ENCODE results near the gene SHE.

GRCh38 chr1:154465621-154466195, 36.5 kb downstream of the SHE start:
- no peak for TF ChIP-seq CTCF (IDR thresholded peaks at IDR 0.05; ENCODE audit: low read length)
- TF ChIP-seq EZH2phosphoT487 (IDR thresholded peaks at IDR 0.05; ENCODE audit: low read length): no peak
